Measurements from ENCODE around the gene NR2F2.

DNA sequence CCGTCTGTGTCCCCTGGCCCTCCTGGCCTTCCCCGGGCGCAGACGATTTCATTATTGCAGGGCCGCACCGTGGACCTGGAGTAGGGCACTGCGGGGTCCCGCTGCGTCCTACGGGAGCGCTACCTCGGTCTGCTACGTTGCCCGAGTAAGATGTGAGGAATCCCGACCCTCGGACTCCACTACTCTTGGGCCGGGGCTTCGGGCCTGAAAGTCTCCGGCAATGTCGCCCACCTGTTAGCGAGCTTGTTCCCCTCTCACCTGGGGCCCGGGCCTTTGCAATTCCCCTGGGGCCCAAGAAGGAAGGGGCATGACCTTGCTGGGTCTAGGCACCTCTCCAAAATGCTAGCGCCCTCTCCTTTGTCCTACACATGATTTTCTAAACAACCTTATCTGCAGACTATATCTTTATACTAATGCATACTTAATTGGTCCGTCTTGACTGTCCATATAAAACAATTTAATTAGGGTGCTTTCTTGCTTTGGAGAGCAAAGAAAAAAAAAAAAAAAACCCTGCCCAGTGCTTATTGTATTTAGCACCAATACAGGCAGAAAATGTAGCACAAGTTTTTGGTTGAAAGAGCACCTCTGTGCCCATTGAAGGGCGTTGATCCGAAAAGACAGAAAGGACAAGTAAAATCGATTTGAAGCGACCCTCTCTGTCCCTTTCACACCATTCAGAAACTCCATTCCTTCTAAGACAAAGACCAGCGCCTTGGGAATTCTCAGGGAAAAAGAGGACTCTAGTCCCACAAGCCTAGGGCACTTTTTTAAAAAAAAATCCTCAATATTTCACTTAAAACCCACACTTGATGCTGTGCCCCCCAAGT, 7.0 kb upstream of the NR2F2 start:
- no peak for TF ChIP-seq SMARCC2 (IDR thresholded peaks at IDR 0.05)
- no peak for TF ChIP-seq ZNF598 (CRISPR knock-in tag; IDR thresholded peaks at IDR 0.05; ENCODE audit: borderline replicate concordance)
- no peak for TF ChIP-seq TCF12 (IDR thresholded peaks at IDR 0.05)
- no peak for TF ChIP-seq TCF12 (CRISPR knock-in tag; IDR thresholded peaks at IDR 0.05)
- TF ChIP-seq CENPT (CRISPR knock-in tag; IDR thresholded peaks at IDR 0.05; ENCODE audit: low read depth) = no peak
- TF ChIP-seq FOXK2 (IDR thresholded peaks at IDR 0.05) = no peak
- no peak for TF ChIP-seq RNF2 (conservative IDR thresholded peaks at IDR 0.05; ENCODE audit: low read depth)
- TF ChIP-seq NFE2L2 (IDR thresholded peaks at IDR 0.05; ENCODE audit: low read length) = no peak
